Measurements from ENCODE around the gene POLE2. TPM values are rescaled to one million over a fixed set of nuclear protein-coding genes. Genes with fewer than 3 reads are reported as not detected.
A peak's percentile ranks its signal among the peaks of the same experiment; 100 is the strongest.
"Not testable (repeated sequence)": the region's sequence is repeated elsewhere in the genome, so short reads cannot be mapped to it uniquely, and the experiment has no call there.

POLE2 gene
- total RNA-seq, 1 experiment from 2014 or later = 31.4 TPM

- Histone ChIP-seq H3K27me3 (replicated peaks; ENCODE audit: control insufficient read depth, insufficient read depth, low read length) (no peaks in the 10 kb centered on the region), H3K4me1 (no peaks in the 10 kb centered on the region), H3K9me3 (no peaks in the 10 kb centered on the region), H3K36me3 (ENCODE audit: control insufficient read depth, insufficient read depth, low read length) (no peaks in the 10 kb centered on the region), H3K4me3 (ENCODE audit: low read depth, low read length) (no peak overlapping the region)
- POLR2A ChIA-PET = no interaction called here
- Mint-ChIP-seq H3K36me3 (ENCODE audit: insufficient read depth, unreplicated experiment) (no peaks in the 10 kb centered on the region), H3K27ac (ENCODE audit: unreplicated experiment) (no peak overlapping the region), H3K4me1 (ENCODE audit: low read depth, unreplicated experiment) (no peaks in the 10 kb centered on the region), H3K9me3 (ENCODE audit: unreplicated experiment) (no peaks in the 10 kb centered on the region), H3K4me3 (ENCODE audit: unreplicated experiment) (no peak overlapping the region), H3K27me3 (ENCODE audit: insufficient read depth, unreplicated experiment) (no peaks in the 10 kb centered on the region)
- intact Hi-C loops (cut with micrococcal nuclease; ENCODE audit: unreplicated experiment) = no loop called here
- TF ChIP-seq, protein P1, sequence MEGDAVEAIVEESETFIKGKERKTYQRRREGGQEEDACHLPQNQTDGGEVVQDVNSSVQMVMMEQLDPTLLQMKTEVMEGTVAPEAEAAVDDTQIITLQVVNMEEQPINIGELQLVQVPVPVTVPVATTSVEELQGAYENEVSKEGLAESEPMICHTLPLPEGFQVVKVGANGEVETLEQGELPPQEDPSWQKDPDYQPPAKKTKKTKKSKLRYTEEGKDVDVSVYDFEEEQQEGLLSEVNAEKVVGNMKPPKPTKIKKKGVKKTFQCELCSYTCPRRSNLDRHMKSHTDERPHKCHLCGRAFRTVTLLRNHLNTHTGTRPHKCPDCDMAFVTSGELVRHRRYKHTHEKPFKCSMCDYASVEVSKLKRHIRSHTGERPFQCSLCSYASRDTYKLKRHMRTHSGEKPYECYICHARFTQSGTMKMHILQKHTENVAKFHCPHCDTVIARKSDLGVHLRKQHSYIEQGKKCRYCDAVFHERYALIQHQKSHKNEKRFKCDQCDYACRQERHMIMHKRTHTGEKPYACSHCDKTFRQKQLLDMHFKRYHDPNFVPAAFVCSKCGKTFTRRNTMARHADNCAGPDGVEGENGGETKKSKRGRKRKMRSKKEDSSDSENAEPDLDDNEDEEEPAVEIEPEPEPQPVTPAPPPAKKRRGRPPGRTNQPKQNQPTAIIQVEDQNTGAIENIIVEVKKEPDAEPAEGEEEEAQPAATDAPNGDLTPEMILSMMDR (IDR thresholded peaks at IDR 0.05; ENCODE audit: insufficient read depth in 1 of 2, low read depth in 1 of 2, low read length in 1 of 2, severe bottlenecking in 1 of 2, unreplicated experiment in 1 of 2) = no peak
- BruUV-seq (replicated peaks) = no TSS peak
- no peak for DNase-seq
- CTCF ChIA-PET = no interaction called here
Observed at GRCh38 chr14:49702725-49703124, 14.7 kb upstream of the POLE2 start.

- peaks cover 23% of the 10 kb centered on the region for H3K4me1 Mint-ChIP-seq (ENCODE audit: low read depth, unreplicated experiment)
- H3K36me3 ChIP-seq (ENCODE audit: control insufficient read depth, insufficient read depth, low read length); BruUV-seq (replicated peaks); POLR2A ChIA-PET; H3K9me3 Mint-ChIP-seq (ENCODE audit: unreplicated experiment); H3K27me3 Mint-ChIP-seq (ENCODE audit: insufficient read depth, unreplicated experiment); H3K9me3 ChIP-seq; H3K36me3 Mint-ChIP-seq (ENCODE audit: insufficient read depth, unreplicated experiment); H3K4me1 ChIP-seq; H3K27me3 ChIP-seq (replicated peaks; ENCODE audit: control insufficient read depth, insufficient read depth, low read length); CTCF ChIA-PET: not testable (repeated sequence)
- peak overlapping the region; percentile 87 for H3K4me3 ChIP-seq (ENCODE audit: low read depth, low read length)
- peak overlapping the region; percentile 75 for H3K4me3 Mint-ChIP-seq (ENCODE audit: unreplicated experiment)
- peak overlapping the region; percentile 55 for H3K27ac Mint-ChIP-seq (ENCODE audit: unreplicated experiment)
- peak in 1 of 2 experiments; percentile 9 for DNase-seq
- intact Hi-C loops (cut with micrococcal nuclease; ENCODE audit: unreplicated experiment) = loop anchor here (1.0 to 2.0 kb wide), 2 partner anchors 27 to 74 kb away; no protein-coding TSS in a partner anchor
Observed at GRCh38 chr14:49693735-49694124, 5.7 kb upstream of the POLE2 start.

DNA sequence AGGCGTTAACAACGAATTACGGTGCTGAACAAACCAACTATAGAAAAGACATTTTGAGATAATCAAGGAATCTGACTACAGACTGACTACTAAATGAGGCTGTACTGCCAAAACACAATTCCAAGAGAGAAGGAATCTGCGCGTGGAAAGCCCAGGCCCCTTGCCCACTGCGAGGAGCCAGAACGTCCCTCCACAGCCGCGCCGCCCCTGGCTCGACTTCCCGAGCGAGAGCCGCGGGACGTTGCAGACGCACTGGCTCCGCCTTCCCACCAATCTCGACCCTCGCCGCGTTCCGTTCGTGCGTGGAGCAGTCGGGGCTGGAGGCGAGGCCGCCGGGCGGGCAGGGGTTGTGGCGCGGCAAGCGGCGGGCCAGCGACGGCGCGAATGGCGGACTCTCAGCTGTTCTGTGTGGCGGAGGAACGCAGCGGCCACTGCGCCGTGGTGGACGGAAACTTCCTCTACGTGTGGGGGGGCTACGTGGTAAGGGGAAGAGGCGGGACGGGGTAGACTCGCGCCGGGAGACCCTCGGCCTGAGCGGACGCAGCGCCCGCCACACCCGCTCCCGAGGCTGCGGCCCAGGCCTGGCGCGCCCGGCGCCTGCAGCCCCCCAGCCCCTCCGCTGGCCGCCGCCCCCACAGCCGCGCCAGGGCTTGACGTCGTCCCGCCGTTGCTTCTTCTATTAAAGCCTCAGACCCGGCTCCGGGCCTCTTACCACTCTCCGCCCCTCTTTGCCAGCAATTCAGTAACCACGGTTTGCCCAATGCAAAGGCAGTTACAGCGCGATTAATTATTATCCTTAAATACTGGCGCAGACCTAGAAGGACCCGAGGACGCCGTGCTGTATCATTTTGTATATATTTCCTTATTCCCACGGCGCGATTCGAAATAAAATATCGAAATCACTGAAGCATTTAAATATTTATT lies 5.1 kb upstream of the POLE2 start, which contains the start of gene KLHDC1:
KLHDC1 (plus strand) TSS at position 310 of the 924 bp plus-strand sequence; CDS start at position 385, 75 bp downstream.
- H3K4me1 ChIP-seq = peaks cover 4% of the 10 kb centered on the region; the same call in 1 of the 2 replicates
- H3K9me3 ChIP-seq = no peaks in the 10 kb centered on the region
- ChIA-PET POLR2A (interaction anchor here (0.6 to 1.0 kb wide), 2 partner anchors 75 to 424 kb away, joined by 3 read pairs; no protein-coding TSS in a partner anchor), CTCF (no interaction called here)
- H3K4me3 Mint-ChIP-seq (ENCODE audit: unreplicated experiment) = peak within 1 kb of the TSS; percentile 75
- H3K36me3 Mint-ChIP-seq (ENCODE audit: insufficient read depth, unreplicated experiment) = peaks cover 5% of the 10 kb centered on the region
- no peaks in the 10 kb centered on the region for H3K27me3 Mint-ChIP-seq (ENCODE audit: insufficient read depth, unreplicated experiment)
- H3K9me3 Mint-ChIP-seq (ENCODE audit: unreplicated experiment) = no peaks in the 10 kb centered on the region
- H3K4me3 ChIP-seq (ENCODE audit: low read depth, low read length) = peak within 1 kb of the TSS; percentile 87
- DNase-seq = peak; percentile 78 to 80
- no peaks in the 10 kb centered on the region for H3K27me3 ChIP-seq (replicated peaks; ENCODE audit: control insufficient read depth, insufficient read depth, low read length)
- H3K27ac Mint-ChIP-seq (ENCODE audit: unreplicated experiment) = peak within 1 kb of the TSS; percentile 55
- peaks cover 23% of the 10 kb centered on the region for H3K4me1 Mint-ChIP-seq (ENCODE audit: low read depth, unreplicated experiment)
- TSS peak; percentile 25 for BruUV-seq (replicated peaks)
- intact Hi-C loops (cut with micrococcal nuclease; ENCODE audit: unreplicated experiment) = loop anchor here (1.0 to 2.0 kb wide), 2 partner anchors 28 to 74 kb away; no protein-coding TSS in a partner anchor
- no peaks in the 10 kb centered on the region for H3K36me3 ChIP-seq (ENCODE audit: control insufficient read depth, insufficient read depth, low read length)
- TF ChIP-seq, protein P1 (IDR thresholded peaks at IDR 0.05; ENCODE audit: insufficient read depth in 1 of 2, low read depth in 1 of 2, low read length in 1 of 2, severe bottlenecking in 1 of 2, unreplicated experiment in 1 of 2) = no peak
